ENCODE measurements around the gene SYNPO2.

DNA sequence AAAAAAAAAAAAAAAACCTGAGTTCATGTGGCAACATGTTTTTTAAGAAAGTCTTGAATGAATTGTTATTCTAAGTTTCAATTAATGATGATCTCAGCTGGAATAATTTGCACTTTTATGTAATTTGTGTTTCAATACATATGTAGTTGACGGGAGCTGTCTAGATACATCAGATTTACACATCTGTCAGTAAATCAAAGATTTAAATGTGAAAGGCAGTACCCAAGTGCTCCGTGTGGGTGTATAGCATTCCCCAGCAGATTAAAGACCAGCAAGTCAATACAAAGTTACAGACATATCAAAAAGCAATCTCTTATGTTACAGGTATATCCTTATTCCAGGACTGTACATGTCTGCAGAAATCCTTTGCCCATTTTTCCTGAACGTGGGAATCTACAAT is 35.2 kb downstream of the SYNPO2 start:
- TF ChIP-seq, protein P1, sequence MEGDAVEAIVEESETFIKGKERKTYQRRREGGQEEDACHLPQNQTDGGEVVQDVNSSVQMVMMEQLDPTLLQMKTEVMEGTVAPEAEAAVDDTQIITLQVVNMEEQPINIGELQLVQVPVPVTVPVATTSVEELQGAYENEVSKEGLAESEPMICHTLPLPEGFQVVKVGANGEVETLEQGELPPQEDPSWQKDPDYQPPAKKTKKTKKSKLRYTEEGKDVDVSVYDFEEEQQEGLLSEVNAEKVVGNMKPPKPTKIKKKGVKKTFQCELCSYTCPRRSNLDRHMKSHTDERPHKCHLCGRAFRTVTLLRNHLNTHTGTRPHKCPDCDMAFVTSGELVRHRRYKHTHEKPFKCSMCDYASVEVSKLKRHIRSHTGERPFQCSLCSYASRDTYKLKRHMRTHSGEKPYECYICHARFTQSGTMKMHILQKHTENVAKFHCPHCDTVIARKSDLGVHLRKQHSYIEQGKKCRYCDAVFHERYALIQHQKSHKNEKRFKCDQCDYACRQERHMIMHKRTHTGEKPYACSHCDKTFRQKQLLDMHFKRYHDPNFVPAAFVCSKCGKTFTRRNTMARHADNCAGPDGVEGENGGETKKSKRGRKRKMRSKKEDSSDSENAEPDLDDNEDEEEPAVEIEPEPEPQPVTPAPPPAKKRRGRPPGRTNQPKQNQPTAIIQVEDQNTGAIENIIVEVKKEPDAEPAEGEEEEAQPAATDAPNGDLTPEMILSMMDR (conservative IDR thresholded peaks at IDR 0.05; ENCODE audit: low read depth, low read length), result no peak
- TF ChIP-seq EZH2phosphoT487 (IDR thresholded peaks at IDR 0.05; ENCODE audit: borderline replicate concordance, low read length), result no peak
